T-helper 1 cell treated with Interleukin-12 subunit alpha and Interleukin-12 subunit beta and Interleukin-4 antibody, amounts not matched to agents 30 μg/mL and 1 μg/mL, for 36 hours (primary cell): ENCODE data around the gene CRTAC1.

ENCODE experiments used
- H3K27ac Mint-ChIP-seq: one replicate; pipeline ENCODE4 v1.8.0; 2021; ENCODE audit warnings: mild to moderate bottlenecking, mixed read lengths
- H3K27me3 Mint-ChIP-seq: one replicate; pipeline ENCODE4 v1.8.0; 2021; ENCODE audit warnings: low read depth, mixed read lengths
- H3K36me3 Mint-ChIP-seq: one replicate; pipeline ENCODE4 v1.8.0; 2021; ENCODE audit warnings: low read depth, mixed read lengths
- H3K4me1 Mint-ChIP-seq: one replicate; pipeline ENCODE4 v1.8.0; 2021; ENCODE audit warnings: low read depth, mixed read lengths
- H3K4me3 Mint-ChIP-seq: one replicate; pipeline ENCODE4 v1.8.0; 2021; ENCODE audit warnings: mild to moderate bottlenecking, moderate library complexity, mixed read lengths
- H3K9me3 Mint-ChIP-seq: one replicate; pipeline ENCODE4 v1.8.0; 2021; ENCODE audit warnings: mixed read lengths

CRTAC1 gene

DNA sequence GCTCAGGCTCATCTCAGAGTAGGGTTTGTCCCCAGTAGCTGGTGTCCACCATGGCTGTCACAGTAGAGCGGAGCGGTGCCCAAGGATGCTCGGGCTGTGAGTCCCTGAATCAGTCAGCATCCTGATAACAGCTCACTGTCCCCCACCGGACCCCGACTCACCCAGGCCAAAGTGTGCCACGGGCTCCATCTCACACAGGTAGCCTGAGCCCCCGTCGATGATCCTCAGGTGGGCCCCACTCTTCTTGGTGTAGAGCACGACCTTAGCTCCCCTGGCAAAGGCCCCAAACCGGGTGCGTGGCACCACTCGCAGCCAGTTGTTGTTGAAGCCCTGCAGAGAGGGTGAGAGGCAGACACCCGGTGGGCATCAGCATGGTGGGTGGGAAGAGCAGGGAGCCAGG, 135.3 kb downstream of the CRTAC1 start:
- no peaks in the 10 kb centered on the region for H3K36me3 Mint-ChIP-seq

DNA sequence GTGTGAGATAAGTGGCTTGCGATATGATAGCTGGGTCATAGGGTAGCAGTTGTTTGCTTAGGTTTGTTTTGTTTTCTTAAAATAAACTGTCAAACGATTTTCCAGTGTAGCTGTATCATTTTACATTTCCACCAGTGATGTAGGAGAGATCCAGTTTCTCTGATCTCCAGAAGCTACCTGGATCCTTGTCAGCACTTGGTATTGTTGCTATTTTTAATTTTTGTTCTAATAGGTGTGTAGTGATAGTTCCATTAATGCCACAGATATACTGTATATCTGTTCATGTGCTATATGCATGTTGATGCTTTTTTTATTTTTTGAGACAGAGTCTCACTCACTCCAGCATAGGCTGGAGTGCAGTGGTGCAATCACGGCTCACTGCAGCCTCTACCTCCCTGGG, 136.3 kb downstream of the CRTAC1 start:
- no peaks in the 10 kb centered on the region for H3K9me3 Mint-ChIP-seq
- H3K27me3 Mint-ChIP-seq: peaks cover 5% of the 10 kb centered on the region
- no peak overlapping the region for H3K4me3 Mint-ChIP-seq
- H3K36me3 Mint-ChIP-seq: no peaks in the 10 kb centered on the region
- no peak overlapping the region for H3K27ac Mint-ChIP-seq
- no peaks in the 10 kb centered on the region for H3K4me1 Mint-ChIP-seq

More for the DNA sequence above, 135.3 kb downstream of the CRTAC1 start:
- Mint-ChIP-seq H3K27me3 (peaks cover 5% of the 10 kb centered on the region), H3K9me3 (no peaks in the 10 kb centered on the region), H3K4me1 (no peaks in the 10 kb centered on the region), H3K4me3 (no peak overlapping the region), H3K27ac (no peak overlapping the region)

GRCh38 chr10:97892939-97893338, 137.5 kb downstream of the CRTAC1 start:
- peaks cover 5% of the 10 kb centered on the region for H3K27me3 Mint-ChIP-seq
- no peaks in the 10 kb centered on the region for H3K4me1 Mint-ChIP-seq
- no peaks in the 10 kb centered on the region for H3K9me3 Mint-ChIP-seq
- no peak overlapping the region for H3K4me3 Mint-ChIP-seq
- H3K27ac Mint-ChIP-seq: no peak overlapping the region
- no peaks in the 10 kb centered on the region for H3K36me3 Mint-ChIP-seq

DNA sequence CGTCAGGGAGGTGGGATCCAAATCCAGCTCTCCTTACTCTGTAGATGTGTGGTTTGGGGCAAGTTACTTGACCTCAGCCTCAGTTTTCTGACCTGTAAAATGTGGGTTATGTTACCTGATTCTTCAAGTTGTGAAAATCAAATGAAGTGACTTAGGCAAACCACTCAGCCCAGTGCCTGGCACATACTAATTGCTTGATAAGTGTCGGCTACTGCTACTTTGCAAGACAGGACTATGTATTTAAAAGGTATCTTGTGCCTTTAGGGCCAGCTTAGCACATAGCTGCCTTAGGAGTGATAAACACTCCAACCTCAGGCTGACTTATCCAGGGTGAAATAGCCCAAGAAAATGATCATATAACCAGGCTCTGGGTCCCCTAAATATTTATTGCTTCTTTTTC, 137.9 kb downstream of the CRTAC1 start:
- H3K36me3 Mint-ChIP-seq: no peaks in the 10 kb centered on the region
- H3K9me3 Mint-ChIP-seq: no peaks in the 10 kb centered on the region
- peaks cover 5% of the 10 kb centered on the region for H3K27me3 Mint-ChIP-seq
- no peaks in the 10 kb centered on the region for H3K4me1 Mint-ChIP-seq
- no peak overlapping the region for H3K4me3 Mint-ChIP-seq
- no peak overlapping the region for H3K27ac Mint-ChIP-seq

DNA sequence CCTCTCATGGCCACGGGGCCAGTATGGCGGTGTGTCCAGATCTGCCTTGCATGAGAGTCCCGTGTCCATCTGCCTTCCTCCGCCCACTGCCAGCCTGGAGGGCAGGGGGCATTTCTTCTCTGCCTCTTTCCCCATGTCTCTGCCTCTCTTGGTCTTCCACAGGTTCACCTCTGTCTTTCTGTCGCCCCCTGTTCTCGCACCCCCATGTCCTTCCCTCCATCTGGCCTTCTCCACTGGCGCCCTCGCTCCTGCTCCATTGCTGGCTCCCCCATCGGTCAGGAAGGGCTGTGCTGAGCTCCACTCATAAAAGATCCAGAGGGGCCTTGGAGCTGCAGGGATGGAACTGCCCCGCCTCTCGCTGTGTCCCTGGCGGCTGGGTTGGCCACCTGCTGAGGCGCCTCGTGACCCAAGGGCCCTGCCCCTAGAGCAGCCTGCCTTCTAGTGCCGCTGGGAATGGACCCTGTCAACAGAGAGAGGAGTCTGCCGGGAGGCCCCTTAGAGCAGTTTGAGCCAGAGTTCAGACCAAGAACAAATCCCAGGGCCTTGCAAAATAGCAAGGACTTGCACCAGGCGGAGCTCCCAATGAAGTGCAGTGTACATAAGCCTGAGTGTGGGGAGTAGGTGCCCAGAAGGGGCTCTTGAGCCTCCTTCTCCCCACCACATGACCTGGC, 138.8 kb downstream of the CRTAC1 start:
- Mint-ChIP-seq H3K27me3 (peaks cover 5% of the 10 kb centered on the region), H3K4me3 (no peak overlapping the region), H3K27ac (no peak overlapping the region), H3K9me3 (no peaks in the 10 kb centered on the region), H3K36me3 (no peaks in the 10 kb centered on the region), H3K4me1 (no peaks in the 10 kb centered on the region)

- H3K27me3 Mint-ChIP-seq: peaks cover 5% of the 10 kb centered on the region
- no peaks in the 10 kb centered on the region for H3K36me3 Mint-ChIP-seq
- H3K9me3 Mint-ChIP-seq: no peaks in the 10 kb centered on the region
- H3K4me1 Mint-ChIP-seq: no peaks in the 10 kb centered on the region
- H3K4me3 Mint-ChIP-seq: no peak overlapping the region
- no peak overlapping the region for H3K27ac Mint-ChIP-seq
These were observed 140.8 kb downstream of the CRTAC1 start for GRCh38 chr10:97889461-97890265.

DNA sequence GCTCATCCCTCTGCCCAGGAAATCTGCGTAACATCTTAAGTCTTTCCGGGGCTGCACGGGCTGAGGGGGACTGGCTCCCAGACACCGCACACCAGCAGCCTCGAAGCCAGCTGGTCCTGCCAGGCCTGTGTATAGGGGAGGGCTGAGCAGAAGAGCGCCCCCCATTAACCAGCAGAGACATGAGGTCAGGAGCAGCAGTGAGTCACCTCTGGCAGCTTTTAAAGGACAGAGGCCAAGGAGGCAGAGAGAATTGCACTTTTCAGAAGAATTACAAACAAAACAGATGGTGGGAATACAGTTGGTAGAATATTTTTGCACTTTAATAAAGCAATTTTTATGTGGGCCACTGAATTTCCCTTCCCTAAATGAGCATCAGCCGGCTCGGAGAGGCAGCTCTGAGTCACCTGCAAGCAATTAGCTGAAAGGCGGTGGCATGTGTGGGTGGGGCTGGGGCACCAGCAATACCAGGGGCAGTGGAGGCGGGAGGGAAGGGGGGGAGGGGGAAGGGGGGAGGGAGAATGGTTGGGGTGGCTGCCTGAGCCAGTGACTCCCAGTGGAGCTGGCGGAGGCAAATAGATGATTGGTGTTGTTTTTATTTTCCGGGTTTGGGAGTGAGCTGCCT, 141.7 kb downstream of the CRTAC1 start:
- H3K4me1 Mint-ChIP-seq: no peaks in the 10 kb centered on the region
- no peaks in the 10 kb centered on the region for H3K9me3 Mint-ChIP-seq
- H3K4me3 Mint-ChIP-seq: no peak overlapping the region
- H3K27ac Mint-ChIP-seq: no peak overlapping the region
- peaks cover 3% of the 10 kb centered on the region for H3K27me3 Mint-ChIP-seq
- no peaks in the 10 kb centered on the region for H3K36me3 Mint-ChIP-seq

DNA sequence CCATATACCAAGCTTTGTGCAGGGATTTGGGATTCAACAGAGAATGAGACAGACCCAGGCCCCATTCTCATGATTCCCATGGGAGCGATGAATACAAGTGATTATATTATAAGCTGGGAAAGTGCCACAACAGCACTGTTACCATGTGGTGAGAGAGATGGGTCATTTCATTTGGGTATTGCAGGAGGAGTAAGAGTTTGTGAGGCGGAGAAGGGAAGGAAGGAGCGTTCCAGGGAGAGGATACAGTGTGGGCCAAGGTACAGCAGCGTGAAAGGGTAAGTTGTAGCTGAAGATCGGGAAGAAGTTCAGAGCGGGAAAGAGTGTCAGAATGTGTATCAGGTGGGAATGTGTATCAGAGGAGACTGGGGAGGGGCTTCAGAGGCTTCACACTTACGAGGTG, 142.3 kb downstream of the CRTAC1 start:
- H3K36me3 Mint-ChIP-seq: no peaks in the 10 kb centered on the region
- no peaks in the 10 kb centered on the region for H3K9me3 Mint-ChIP-seq
- H3K4me1 Mint-ChIP-seq: no peaks in the 10 kb centered on the region
- no peak overlapping the region for H3K4me3 Mint-ChIP-seq
- no peak overlapping the region for H3K27ac Mint-ChIP-seq
- no peaks in the 10 kb centered on the region for H3K27me3 Mint-ChIP-seq

DNA sequence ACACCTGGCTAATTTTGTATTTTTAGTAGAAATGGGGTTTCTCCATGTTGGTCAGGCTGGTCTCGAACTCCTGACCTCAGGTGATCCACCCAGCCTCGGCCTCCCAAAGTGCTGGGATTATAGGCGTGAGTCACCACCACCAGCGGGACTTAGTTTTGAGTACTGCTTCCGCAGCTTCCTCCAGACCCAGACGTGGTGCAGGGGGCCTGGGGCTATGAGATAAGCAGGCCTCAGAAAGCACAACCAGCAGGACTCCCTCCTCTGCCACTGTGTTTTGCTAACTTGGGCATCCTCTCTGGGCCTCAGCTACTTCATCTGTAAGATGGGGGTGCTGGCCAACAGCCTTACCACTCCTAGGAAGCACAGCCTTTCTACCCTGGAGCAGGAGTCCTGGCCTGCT, 143.0 kb downstream of the CRTAC1 start:
- Mint-ChIP-seq H3K27me3 (no peaks in the 10 kb centered on the region), H3K4me1 (no peaks in the 10 kb centered on the region), H3K9me3 (no peaks in the 10 kb centered on the region), H3K27ac (no peak overlapping the region), H3K36me3 (no peaks in the 10 kb centered on the region), H3K4me3 (no peak overlapping the region)

DNA sequence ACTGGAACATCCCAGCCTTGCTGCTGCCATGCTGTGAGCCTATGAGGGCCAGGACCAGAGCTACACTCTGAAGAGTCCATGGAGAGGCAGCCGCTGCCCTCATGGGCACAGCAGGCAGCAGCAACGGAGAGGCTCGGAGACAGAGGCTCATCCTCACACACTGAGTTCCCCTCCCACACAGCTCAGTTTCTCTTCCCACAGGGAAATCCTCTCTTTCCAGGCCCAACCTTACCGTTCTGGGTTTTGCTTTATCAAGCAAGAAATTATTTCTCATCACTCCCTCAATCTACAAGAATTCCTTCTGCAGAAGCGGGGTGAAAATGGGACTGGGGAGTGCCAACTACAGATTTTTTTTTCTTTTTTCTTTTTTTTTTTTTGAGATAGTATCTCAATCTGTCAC, 144.1 kb downstream of the CRTAC1 start:
- Mint-ChIP-seq H3K36me3 (no peaks in the 10 kb centered on the region), H3K27ac (no peak overlapping the region), H3K9me3 (no peaks in the 10 kb centered on the region), H3K4me3 (no peak overlapping the region), H3K4me1 (no peaks in the 10 kb centered on the region), H3K27me3 (no peaks in the 10 kb centered on the region)

DNA sequence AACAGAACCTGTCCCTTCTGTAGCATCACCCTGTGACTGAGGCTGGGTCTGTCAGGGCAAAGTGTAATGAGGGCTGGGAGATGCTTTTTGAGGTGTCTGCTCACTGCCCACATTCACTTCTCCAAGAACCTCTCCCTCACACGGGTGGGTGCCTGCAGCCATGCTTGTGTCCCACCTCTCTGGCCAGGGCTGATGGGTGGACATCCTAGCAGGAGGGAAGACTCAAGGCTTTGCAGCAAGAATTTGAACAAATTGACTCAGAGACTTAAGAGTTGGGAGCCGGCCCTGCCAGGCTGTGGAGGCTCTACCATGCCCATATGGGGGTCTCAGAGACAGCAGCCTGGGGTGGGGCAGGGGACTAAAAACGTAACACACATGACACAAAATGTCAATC, 147.3 kb downstream of the CRTAC1 start:
- Mint-ChIP-seq H3K4me1 (no peaks in the 10 kb centered on the region), H3K4me3 (no peak overlapping the region), H3K9me3 (no peaks in the 10 kb centered on the region), H3K27me3 (no peaks in the 10 kb centered on the region), H3K27ac (no peak overlapping the region), H3K36me3 (no peaks in the 10 kb centered on the region)

GRCh38 chr10:97882142-97883091, 148.0 kb downstream of the CRTAC1 start:
- Mint-ChIP-seq H3K27ac (no peak overlapping the region), H3K36me3 (no peaks in the 10 kb centered on the region), H3K4me3 (no peak overlapping the region), H3K4me1 (no peaks in the 10 kb centered on the region), H3K27me3 (no peaks in the 10 kb centered on the region), H3K9me3 (no peaks in the 10 kb centered on the region)

DNA sequence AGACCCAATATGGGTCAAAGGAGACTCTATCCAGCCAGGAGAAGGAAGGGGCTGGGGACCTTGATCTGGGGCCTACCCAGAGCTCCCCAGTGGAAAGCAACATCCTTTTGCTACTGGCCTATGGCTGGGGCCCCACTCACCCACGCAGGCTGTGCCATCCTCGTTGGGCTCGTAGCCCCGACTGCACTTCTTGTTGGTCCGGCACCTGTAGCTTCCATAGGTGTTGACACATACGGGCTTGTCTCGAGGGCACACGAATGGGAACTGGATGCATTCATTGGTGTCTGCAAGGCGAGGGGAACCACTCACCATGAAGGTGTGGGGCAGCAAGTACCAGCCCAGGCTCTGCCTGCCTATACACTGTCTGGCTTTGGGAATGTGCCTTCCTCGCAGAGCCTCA, 150.3 kb downstream of the CRTAC1 start:
- Mint-ChIP-seq H3K9me3 (no peaks in the 10 kb centered on the region), H3K36me3 (no peaks in the 10 kb centered on the region), H3K4me3 (no peak overlapping the region), H3K4me1 (no peaks in the 10 kb centered on the region), H3K27me3 (peaks cover 6% of the 10 kb centered on the region), H3K27ac (no peak overlapping the region)

DNA sequence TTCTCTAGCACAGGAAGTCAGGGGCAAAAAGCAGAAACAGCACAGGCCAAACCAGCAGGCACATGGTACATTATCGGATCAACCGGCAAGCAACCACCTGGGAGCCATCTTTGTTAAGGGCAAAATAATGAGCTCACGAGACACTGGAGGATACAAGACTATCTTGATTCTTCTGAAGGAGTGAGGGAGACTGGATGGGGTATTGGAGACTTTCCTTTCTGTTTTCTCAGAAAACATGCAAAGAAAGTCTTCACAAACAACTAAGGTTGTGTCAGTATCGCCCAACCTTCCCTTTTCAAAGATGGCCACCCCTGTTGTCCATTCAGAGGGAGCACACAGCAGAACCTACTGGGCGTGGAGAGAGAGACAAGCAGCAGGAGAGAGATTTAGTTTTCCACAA, 151.2 kb downstream of the CRTAC1 start:
- Mint-ChIP-seq H3K9me3 (no peaks in the 10 kb centered on the region), H3K4me1 (no peaks in the 10 kb centered on the region), H3K27me3 (peaks cover 11% of the 10 kb centered on the region), H3K4me3 (no peak overlapping the region), H3K27ac (no peak overlapping the region), H3K36me3 (no peaks in the 10 kb centered on the region)
